Measurements from ENCODE around the gene IL1RAPL2.

DNA sequence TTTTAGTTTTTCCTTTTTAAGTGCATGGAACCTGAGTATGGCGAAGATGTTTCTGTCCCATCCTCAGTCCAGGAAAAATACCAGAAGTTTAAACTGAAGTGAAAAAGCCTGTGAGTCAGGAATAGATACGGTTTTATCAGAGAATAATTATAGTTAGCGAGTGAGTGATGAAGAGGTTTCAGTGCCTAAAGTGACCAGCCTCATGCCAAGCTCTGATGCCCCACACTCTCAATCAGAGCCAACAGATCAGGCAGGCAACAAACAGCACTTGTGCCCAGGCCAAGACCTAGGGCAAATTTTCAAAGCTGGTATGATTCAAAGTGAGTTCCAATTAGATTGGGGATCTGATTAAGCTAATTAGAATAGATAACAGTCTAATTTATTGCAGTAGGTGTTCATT lies 1043.5 kb downstream of the IL1RAPL2 start:
- TF ChIP-seq TAF1 (IDR thresholded peaks at IDR 0.05; ENCODE audit: borderline replicate concordance, low read depth, low read length), result no peak
- no peak for TF ChIP-seq RFX5 (IDR thresholded peaks at IDR 0.05; ENCODE audit: low read depth, low read length)
- no peak for TF ChIP-seq CTCF (IDR thresholded peaks at IDR 0.05 in 2 of 3, conservative IDR thresholded peaks at IDR 0.05 in 1 of 3; ENCODE audit: control insufficient read depth in 2 of 3, extremely low read depth in 1 of 3, insufficient read depth in 1 of 3, low read depth in 3 of 3, low read length in 3 of 3)
- TF ChIP-seq CEBPB (IDR thresholded peaks at IDR 0.05; ENCODE audit: borderline replicate concordance in 1 of 2, low read depth in 2 of 2, low read length in 2 of 2), result no peak
- no peak for TF ChIP-seq ZZZ3 (IDR thresholded peaks at IDR 0.05; ENCODE audit: control insufficient read depth, insufficient read length, low read depth)
- TF ChIP-seq EED (IDR thresholded peaks at IDR 0.05; ENCODE audit: low read depth), result no peak
- TF ChIP-seq, protein P1, sequence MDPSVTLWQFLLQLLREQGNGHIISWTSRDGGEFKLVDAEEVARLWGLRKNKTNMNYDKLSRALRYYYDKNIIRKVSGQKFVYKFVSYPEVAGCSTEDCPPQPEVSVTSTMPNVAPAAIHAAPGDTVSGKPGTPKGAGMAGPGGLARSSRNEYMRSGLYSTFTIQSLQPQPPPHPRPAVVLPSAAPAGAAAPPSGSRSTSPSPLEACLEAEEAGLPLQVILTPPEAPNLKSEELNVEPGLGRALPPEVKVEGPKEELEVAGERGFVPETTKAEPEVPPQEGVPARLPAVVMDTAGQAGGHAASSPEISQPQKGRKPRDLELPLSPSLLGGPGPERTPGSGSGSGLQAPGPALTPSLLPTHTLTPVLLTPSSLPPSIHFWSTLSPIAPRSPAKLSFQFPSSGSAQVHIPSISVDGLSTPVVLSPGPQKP (IDR thresholded peaks at IDR 0.05; ENCODE audit: low read depth, low read length), result no peak
- TF ChIP-seq SMARCA5 (IDR thresholded peaks at IDR 0.05), result no peak
- TF ChIP-seq MTA3 (IDR thresholded peaks at IDR 0.05; ENCODE audit: borderline replicate concordance, low read length), result no peak
- TF ChIP-seq ZNF274 (IDR thresholded peaks at IDR 0.05; ENCODE audit: insufficient read depth, insufficient read length), result no peak
- no peak for TF ChIP-seq STAT1 (conservative IDR thresholded peaks at IDR 0.05)
- TF ChIP-seq, protein P2, sequence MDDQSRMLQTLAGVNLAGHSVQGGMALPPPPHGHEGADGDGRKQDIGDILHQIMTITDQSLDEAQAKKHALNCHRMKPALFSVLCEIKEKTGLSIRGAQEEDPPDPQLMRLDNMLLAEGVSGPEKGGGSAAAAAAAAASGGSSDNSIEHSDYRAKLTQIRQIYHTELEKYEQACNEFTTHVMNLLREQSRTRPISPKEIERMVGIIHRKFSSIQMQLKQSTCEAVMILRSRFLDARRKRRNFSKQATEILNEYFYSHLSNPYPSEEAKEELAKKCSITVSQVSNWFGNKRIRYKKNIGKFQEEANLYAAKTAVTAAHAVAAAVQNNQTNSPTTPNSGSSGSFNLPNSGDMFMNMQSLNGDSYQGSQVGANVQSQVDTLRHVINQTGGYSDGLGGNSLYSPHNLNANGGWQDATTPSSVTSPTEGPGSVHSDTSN (IDR thresholded peaks at IDR 0.05; ENCODE audit: insufficient replicate concordance, low read depth, low read length), result no peak
- no peak for TF ChIP-seq RCOR1 (conservative IDR thresholded peaks at IDR 0.05; ENCODE audit: low read depth, low read length)
